ENCODE data around the gene LRRC75A. TPM values are rescaled to one million over a fixed set of nuclear protein-coding genes. Genes with fewer than 3 reads are reported as not detected.

The LRRC75A gene
- total and polyA plus RNA-seq, 4 donors, result 0.08 to 22.6 (median 0.37) TPM

DNA sequence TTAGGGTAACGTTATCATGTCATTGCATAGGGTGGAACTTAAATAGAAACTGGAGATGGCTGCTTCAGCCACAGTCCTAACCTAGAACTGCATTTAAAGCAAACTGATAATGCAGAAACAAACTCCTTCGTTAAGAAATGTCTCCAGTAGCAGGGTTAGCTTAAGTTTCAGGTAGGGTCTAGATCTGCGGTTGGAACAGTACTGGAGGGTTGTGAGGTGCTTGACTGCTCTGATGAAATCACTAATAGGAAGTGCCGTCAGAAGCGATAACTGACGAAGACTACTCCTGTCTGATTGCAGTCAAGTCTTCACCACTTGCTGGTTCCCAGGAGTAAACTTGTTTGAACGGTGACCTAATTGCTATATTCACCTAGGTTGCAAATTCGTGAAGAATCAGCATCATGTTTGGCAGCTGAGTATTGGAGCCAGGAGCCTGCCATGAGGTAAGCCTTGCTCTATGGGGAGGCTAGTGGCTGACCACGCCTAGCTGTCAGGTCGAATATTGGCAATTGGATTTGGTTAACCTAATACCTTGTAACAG lies 52.1 kb downstream of the LRRC75A start:
- no peak for TF ChIP-seq SP1 (IDR thresholded peaks at IDR 0.05)
- no peak for TF ChIP-seq MAX (IDR thresholded peaks at IDR 0.05)
- TF ChIP-seq, protein P1, sequence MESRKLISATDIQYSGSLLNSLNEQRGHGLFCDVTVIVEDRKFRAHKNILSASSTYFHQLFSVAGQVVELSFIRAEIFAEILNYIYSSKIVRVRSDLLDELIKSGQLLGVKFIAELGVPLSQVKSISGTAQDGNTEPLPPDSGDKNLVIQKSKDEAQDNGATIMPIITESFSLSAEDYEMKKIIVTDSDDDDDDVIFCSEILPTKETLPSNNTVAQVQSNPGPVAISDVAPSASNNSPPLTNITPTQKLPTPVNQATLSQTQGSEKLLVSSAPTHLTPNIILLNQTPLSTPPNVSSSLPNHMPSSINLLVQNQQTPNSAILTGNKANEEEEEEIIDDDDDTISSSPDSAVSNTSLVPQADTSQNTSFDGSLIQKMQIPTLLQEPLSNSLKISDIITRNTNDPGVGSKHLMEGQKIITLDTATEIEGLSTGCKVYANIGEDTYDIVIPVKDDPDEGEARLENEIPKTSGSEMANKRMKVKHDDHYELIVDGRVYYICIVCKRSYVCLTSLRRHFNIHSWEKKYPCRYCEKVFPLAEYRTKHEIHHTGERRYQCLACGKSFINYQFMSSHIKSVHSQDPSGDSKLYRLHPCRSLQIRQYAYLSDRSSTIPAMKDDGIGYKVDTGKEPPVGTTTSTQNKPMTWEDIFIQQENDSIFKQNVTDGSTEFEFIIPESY (IDR thresholded peaks at IDR 0.05), result no peak
- TF ChIP-seq YY1 (IDR thresholded peaks at IDR 0.05), result no peak
- TF ChIP-seq TAF1 (conservative IDR thresholded peaks at IDR 0.05), result no peak
- TF ChIP-seq, protein P2, sequence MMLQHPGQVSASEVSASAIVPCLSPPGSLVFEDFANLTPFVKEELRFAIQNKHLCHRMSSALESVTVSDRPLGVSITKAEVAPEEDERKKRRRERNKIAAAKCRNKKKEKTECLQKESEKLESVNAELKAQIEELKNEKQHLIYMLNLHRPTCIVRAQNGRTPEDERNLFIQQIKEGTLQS (IDR thresholded peaks at IDR 0.05), result no peak
- no peak for TF ChIP-seq HNF4G (IDR thresholded peaks at IDR 0.05)
- TF ChIP-seq, protein P3, sequence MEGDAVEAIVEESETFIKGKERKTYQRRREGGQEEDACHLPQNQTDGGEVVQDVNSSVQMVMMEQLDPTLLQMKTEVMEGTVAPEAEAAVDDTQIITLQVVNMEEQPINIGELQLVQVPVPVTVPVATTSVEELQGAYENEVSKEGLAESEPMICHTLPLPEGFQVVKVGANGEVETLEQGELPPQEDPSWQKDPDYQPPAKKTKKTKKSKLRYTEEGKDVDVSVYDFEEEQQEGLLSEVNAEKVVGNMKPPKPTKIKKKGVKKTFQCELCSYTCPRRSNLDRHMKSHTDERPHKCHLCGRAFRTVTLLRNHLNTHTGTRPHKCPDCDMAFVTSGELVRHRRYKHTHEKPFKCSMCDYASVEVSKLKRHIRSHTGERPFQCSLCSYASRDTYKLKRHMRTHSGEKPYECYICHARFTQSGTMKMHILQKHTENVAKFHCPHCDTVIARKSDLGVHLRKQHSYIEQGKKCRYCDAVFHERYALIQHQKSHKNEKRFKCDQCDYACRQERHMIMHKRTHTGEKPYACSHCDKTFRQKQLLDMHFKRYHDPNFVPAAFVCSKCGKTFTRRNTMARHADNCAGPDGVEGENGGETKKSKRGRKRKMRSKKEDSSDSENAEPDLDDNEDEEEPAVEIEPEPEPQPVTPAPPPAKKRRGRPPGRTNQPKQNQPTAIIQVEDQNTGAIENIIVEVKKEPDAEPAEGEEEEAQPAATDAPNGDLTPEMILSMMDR (IDR thresholded peaks at IDR 0.05; ENCODE audit: low read depth, low read length, missing input control), result no peak
- TF ChIP-seq NR2F2 (IDR thresholded peaks at IDR 0.05), result no peak
- Histone ChIP-seq H3K9ac (ENCODE audit: low read depth in 1 of 2, low read length in 2 of 2) (peak overlapping the region; percentile 88 to 95), H3K27ac (ENCODE audit: low read depth in 1 of 2, low read length in 2 of 2) (peak overlapping the region; percentile 85), H3K9me3 (ENCODE audit: control insufficient read depth in 4 of 4, low read length in 3 of 4) (no peaks in the 10 kb centered on the region), H3K4me3 (ENCODE audit: low read depth in 1 of 3, low read length in 3 of 3) (peak overlapping the region; percentile 79 to 89 (median 88)), H3K36me3 (ENCODE audit: control insufficient read depth in 4 of 4, insufficient read depth in 3 of 4, low read depth in 1 of 4, low read length in 3 of 4) (peaks cover 8 to 35% (median 19%) of the 10 kb centered on the region in 4 donors), H3K4me1 (ENCODE audit: control insufficient read depth in 4 of 4, insufficient read depth in 4 of 4, low read length in 3 of 4) (peaks cover 10 to 41% (median 32%) of the 10 kb centered on the region in 4 donors), H3K27me3 (ENCODE audit: control insufficient read depth in 4 of 4, insufficient read depth in 4 of 4, low read length in 3 of 4) (no peaks in the 10 kb centered on the region)
- WGBS, result 10% methylated on average over 10 of the region's 10 CpGs
- no peak for DNase-seq (ENCODE audit: low spot score)

- peaks cover 8 to 34% (median 19%) of the 10 kb centered on the region in 4 donors for H3K36me3 ChIP-seq (ENCODE audit: control insufficient read depth in 4 of 4, insufficient read depth in 3 of 4, low read depth in 1 of 4, low read length in 3 of 4)
- H3K4me3 ChIP-seq (ENCODE audit: low read depth in 1 of 3, low read length in 3 of 3), result peak overlapping the region; percentile 79 to 89 (median 88)
- H3K27ac ChIP-seq (ENCODE audit: low read depth in 1 of 2, low read length in 2 of 2), result peak overlapping the region; percentile 85
- DNase-seq (ENCODE audit: low spot score), result no peak
- H3K27me3 ChIP-seq (ENCODE audit: control insufficient read depth in 4 of 4, insufficient read depth in 4 of 4, low read length in 3 of 4), result no peaks in the 10 kb centered on the region
- WGBS, result under 1% methylated on average over 25 of the region's 25 CpGs
- H3K9ac ChIP-seq (ENCODE audit: low read depth in 1 of 2, low read length in 2 of 2), result peak overlapping the region; percentile 88 to 95
- peaks cover 9 to 38% (median 28%) of the 10 kb centered on the region in 4 donors for H3K4me1 ChIP-seq (ENCODE audit: control insufficient read depth in 4 of 4, insufficient read depth in 4 of 4, low read length in 3 of 4)
- no peaks in the 10 kb centered on the region for H3K9me3 ChIP-seq (ENCODE audit: control insufficient read depth in 4 of 4, low read length in 3 of 4)
- TF ChIP-seq HNF4G (IDR thresholded peaks at IDR 0.05), result no peak
- TF ChIP-seq YY1 (IDR thresholded peaks at IDR 0.05), result no peak
- TF ChIP-seq GABPA (IDR thresholded peaks at IDR 0.05 in 1 of 2, conservative IDR thresholded peaks at IDR 0.05 in 1 of 2), result no peak
- TF ChIP-seq NR2F2 (IDR thresholded peaks at IDR 0.05), result no peak
- no peak for TF ChIP-seq TAF1 (conservative IDR thresholded peaks at IDR 0.05)
- no peak for TF ChIP-seq REST (IDR thresholded peaks at IDR 0.05)
- TF ChIP-seq RXRA (IDR thresholded peaks at IDR 0.05), result no peak
- TF ChIP-seq EGR1 (IDR thresholded peaks at IDR 0.05; ENCODE audit: low read depth in 2 of 2), result no peak
- no peak for TF ChIP-seq SP1 (IDR thresholded peaks at IDR 0.05)
- TF ChIP-seq, protein P2 (IDR thresholded peaks at IDR 0.05), result no peak
- TF ChIP-seq RAD21 (IDR thresholded peaks at IDR 0.05), result no peak
- TF ChIP-seq, protein P3 (IDR thresholded peaks at IDR 0.05; ENCODE audit: low read depth, low read length, missing input control), result no peak
- TF ChIP-seq HNF4A (conservative IDR thresholded peaks at IDR 0.05), result no peak
- TF ChIP-seq FOXA2 (IDR thresholded peaks at IDR 0.05), result no peak
- TF ChIP-seq, protein P1 (IDR thresholded peaks at IDR 0.05), result no peak
- no peak for TF ChIP-seq JUND (IDR thresholded peaks at IDR 0.05)
- no peak for TF ChIP-seq FOXA1 (IDR thresholded peaks at IDR 0.05)
Measured at GRCh38 chr17:16439303-16439791, 52.6 kb downstream of the LRRC75A start.
